DMS 273 treated with DMSO at 0.1 percent for 48 hours (cell line): ENCODE results near the gene PSME3.
"Not testable (repeated sequence)": the region's sequence is repeated elsewhere in the genome, so short reads cannot be mapped to it uniquely, and the experiment has no call there.

Experiments used
- DNase-seq: peaks from one replicate; lab custom pipeline; 2025; lab: John Stamatoyannopoulos, UW

PSME3 gene

DNA sequence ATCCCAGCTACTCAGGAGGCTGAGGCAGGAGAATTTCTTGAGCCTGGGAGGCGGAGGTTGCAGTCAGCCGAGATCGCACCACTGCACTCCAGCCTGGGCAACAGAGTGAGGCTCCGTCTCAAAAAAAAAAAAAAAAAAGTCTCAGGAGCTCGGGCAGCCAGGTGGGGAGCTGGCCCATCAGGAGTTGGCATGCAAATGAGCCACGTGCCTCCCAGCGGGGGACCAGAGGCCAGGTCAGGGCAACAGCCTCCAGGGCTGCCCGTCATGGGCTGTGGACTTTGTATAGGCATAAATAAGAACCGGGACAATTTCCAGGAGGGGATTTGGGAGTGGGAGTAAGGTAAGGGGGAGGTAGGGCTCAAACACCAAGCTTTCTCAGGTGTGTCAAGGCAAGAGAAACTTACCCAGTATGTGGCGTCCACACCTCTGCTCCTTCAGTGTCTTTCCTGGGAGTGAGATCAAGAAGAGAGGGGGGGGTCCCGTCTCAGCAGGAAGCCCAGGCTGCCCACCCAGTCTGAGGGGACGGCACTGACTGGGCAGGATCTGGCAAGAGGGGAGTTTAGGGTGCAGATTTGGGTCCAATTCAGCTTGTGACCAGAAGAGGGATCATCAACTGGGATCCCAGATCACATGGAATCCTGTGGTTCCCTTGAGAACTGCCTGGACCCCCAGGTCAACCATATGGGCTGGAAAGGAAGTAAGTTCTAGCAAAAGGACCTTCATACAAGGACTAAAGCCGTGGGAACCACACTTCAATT is 45.1 kb downstream of the PSME3 start:
- no peak for DNase-seq

- DNase-seq: no peak
Observed at GRCh38 chr17:42878924-42879595, 45.9 kb downstream of the PSME3 start.

- DNase-seq: no peak
Observed at GRCh38 chr17:42879596-42879985, 46.4 kb downstream of the PSME3 start.

- no peak for DNase-seq
Observed at GRCh38 chr17:42880776-42881310, 47.6 kb downstream of the PSME3 start.

GRCh38 chr17:42881706-42882105 is 48.5 kb downstream of the PSME3 start:
- DNase-seq: not testable (repeated sequence)

DNA sequence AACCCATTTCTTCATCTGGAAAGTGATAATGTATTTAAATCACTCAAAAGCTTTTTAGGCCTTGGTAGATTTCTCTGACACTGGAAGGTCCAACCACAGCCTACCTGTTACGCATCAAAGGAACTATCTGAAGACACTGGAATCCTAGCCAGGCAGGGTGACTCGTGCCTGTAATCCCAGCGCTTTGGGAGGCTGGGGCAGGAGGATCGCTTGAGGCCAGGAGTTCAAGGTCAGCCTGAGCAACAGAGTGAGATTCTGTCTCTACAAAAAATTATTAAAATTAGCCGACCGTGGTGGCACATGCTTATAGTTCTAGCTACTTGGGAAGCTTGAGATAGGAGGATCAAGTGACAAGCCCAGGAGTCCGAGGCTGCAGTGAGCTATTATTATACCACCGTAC is 49.0 kb downstream of the PSME3 start:
- no peak for DNase-seq

- DNase-seq: no peak
Observed at GRCh38 chr17:42883802-42884558, 50.8 kb downstream of the PSME3 start.

DNA sequence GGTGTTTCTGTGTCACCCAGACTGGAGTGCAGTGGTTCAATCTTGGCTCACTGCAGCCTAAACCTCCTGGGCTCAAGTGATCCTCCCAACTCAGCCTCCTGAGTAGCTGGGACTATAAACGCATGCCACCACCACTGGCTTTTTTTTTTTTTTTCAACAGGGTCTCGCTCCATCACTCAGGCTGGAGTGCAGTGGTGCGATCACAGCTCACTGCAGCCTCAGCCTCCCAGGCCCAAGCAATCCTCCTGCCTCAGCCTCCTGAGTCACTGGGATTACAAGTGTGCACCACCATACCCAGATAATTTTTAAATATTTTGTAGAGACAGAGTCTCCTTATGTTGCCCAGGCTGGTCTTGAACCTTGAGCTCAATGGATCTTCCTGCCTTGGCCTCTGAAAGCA is 52.6 kb downstream of the PSME3 start:
- DNase-seq: not testable (repeated sequence)

GRCh38 chr17:42886283-42887176 is 53.3 kb downstream of the PSME3 start:
- no peak for DNase-seq

- DNase-seq: no peak
Observed at GRCh38 chr17:42889809-42890208, 56.6 kb downstream of the PSME3 start.

DNA sequence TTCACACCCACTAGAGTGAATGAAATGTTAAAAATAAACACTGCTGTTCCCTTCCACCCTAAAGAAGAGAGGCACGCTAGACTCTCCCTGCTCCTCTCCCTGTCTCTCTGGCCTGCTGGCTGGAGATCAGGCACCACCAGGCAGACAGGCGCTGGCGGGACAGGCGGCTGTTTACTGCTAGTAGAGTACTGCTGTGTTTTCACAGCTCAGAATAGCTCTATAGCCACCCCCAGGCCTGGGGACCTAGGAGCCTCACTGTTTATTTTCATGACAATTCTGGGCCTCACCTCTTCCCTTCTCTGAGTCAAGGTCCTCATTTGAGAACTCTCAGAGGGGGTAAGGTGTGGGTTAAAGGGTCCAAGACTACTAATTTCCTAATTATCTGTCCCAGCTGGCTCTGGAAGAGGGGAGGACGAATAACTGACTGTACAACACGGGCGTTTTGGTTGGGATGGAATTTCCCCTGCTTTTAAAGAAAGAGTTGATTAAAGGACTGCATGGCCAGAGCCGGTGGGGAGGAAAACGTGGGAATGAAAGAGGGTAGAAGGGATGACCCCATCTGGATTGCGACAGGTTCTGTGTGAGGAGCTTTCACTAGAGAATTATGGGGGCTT is 58.4 kb downstream of the PSME3 start:
- DNase-seq: no peak

DNA sequence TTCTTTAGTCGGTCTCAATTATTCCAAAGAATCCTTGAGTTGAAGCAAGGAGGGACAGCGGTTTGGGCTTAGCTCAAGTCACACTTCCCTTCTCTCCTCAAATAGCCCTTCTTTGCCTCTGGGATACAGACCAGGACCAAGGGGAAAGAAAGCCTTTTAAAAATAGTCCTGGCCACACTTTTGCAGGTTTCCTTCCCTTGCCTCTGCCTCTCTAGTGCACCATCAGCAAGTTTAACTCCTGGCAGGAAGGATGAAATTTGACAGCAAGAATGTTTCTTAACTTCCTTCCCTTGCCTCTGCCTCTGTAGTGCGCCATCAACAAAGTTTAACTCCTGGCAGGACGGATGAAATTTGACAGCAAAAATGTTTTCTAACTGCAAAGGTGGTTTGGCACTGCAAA is 60.2 kb downstream of the PSME3 start:
- no peak for DNase-seq
